Measurements from ENCODE around the gene FZD10. TPM values are rescaled to one million over a fixed set of nuclear protein-coding genes. Genes with fewer than 3 reads are reported as not detected.

FZD10 gene, protein sequence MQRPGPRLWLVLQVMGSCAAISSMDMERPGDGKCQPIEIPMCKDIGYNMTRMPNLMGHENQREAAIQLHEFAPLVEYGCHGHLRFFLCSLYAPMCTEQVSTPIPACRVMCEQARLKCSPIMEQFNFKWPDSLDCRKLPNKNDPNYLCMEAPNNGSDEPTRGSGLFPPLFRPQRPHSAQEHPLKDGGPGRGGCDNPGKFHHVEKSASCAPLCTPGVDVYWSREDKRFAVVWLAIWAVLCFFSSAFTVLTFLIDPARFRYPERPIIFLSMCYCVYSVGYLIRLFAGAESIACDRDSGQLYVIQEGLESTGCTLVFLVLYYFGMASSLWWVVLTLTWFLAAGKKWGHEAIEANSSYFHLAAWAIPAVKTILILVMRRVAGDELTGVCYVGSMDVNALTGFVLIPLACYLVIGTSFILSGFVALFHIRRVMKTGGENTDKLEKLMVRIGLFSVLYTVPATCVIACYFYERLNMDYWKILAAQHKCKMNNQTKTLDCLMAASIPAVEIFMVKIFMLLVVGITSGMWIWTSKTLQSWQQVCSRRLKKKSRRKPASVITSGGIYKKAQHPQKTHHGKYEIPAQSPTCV
- total RNA-seq: not detected

- Histone ChIP-seq H3K27me3 (ENCODE audit: insufficient read depth, low read length) (peaks cover 71% of the 10 kb centered on the region), H3K4me3 (ENCODE audit: low read length) (no peak within 1 kb of the TSS), H3K9me3 (ENCODE audit: low read depth, low read length) (no peaks in the 10 kb centered on the region), H3K4me1 (ENCODE audit: insufficient read depth, low read length) (no peaks in the 10 kb centered on the region)
Measured at GRCh38 chr12:130162267-130162666, at the start of gene FZD10. Gene FZD10 (plus strand): TSS chr12:130162464. CDS start chr12:130162943, 479 bp downstream.

DNA sequence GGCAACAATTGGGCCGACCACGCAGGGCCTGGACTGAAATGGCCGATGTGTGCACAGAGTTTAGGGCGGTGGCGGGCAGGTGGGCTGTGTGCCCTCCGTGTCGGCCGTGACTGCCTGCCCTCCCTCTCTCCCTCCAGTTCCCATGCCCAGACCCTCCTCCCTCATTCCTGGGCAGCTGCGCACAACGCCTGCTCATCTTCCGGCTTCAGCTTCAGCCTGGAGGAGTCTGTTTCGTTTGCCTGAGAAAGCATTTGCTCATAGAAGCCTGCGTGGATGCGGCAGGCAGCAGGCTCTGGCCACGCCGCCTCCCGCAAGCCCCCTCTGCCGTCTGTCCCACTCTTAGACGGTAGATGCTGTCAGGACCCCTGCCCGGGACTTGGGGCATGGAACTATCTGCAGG, 47.3 kb upstream of the FZD10 start:
- Histone ChIP-seq H3K9me3 (ENCODE audit: low read depth, low read length) (no peaks in the 10 kb centered on the region), H3K27me3 (ENCODE audit: insufficient read depth, low read length) (no peaks in the 10 kb centered on the region), H3K4me1 (ENCODE audit: insufficient read depth, low read length) (no peaks in the 10 kb centered on the region), H3K4me3 (ENCODE audit: low read length) (no peak overlapping the region)

DNA sequence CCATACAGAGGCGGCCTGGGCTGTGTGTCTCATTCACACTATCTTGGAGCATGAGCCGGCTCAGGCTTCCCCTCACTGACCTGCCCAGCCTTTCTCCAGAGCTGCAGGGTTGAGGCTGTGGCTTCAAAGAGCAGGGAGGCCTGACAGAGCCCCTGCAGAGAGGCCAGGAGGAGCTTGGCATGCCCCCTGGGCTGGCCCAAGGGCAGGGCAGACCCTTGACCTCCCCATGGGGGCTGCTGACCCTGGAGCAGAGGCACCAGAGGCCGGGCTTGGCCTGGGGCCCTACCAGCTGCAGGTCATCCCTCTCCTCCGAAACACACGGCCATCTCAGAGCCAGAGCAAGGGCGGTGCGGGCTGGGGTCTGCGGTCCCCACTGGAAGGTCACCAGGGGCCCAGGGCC, 46.6 kb upstream of the FZD10 start:
- H3K27me3 ChIP-seq (ENCODE audit: insufficient read depth, low read length): no peaks in the 10 kb centered on the region
- H3K9me3 ChIP-seq (ENCODE audit: low read depth, low read length): no peaks in the 10 kb centered on the region
- no peaks in the 10 kb centered on the region for H3K4me1 ChIP-seq (ENCODE audit: insufficient read depth, low read length)
- H3K4me3 ChIP-seq (ENCODE audit: low read length): no peak overlapping the region

- Histone ChIP-seq H3K9me3 (ENCODE audit: low read depth, low read length) (no peaks in the 10 kb centered on the region), H3K4me1 (ENCODE audit: insufficient read depth, low read length) (no peaks in the 10 kb centered on the region), H3K27me3 (ENCODE audit: insufficient read depth, low read length) (no peaks in the 10 kb centered on the region), H3K4me3 (ENCODE audit: low read length) (no peak overlapping the region)
Measured at GRCh38 chr12:130116791-130117190, 45.5 kb upstream of the FZD10 start.

DNA sequence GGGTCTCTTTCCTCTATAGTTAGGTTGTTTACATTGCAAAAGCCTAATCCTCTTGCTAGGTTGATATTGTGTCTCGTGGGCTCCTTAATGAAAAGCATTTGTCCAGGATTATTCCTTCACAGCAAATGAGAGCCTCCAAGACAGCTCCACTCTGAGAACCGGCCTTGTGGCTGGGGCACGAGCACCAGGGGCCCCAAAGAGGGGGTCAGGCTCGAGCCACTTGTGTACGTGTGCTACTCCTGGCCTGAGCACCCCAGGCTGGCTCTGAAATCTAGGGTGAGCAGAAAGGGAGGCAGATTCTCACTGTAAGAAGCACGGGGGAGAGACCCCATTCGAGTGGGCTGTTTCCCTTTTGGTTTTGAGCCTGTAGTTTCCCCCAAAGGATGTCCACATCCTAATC, 45.0 kb upstream of the FZD10 start:
- Histone ChIP-seq H3K4me3 (ENCODE audit: low read length) (no peak overlapping the region), H3K4me1 (ENCODE audit: insufficient read depth, low read length) (no peaks in the 10 kb centered on the region), H3K27me3 (ENCODE audit: insufficient read depth, low read length) (no peaks in the 10 kb centered on the region)

DNA sequence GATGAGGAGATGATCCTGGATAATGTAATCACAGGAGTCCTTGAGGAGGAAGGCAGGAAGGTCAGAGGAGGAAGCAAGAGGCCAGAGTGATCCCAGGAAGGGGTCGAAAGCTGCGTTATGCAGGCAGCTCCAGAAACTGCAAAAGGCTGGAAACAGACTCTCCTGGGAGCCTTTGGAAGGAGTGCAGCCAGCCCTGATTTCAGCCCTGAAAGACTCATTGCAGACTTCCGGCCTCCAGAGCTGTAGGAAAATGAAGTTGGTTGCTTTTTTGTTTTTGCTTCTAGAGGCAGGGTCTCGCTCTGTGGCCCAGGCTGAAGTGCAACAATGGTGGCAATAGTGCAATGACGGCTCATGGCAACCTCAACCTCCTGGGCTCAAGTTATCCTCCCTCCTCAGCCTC, 44.6 kb upstream of the FZD10 start:
- H3K27me3 ChIP-seq (ENCODE audit: insufficient read depth, low read length): no peaks in the 10 kb centered on the region
- H3K9me3 ChIP-seq (ENCODE audit: low read depth, low read length): no peaks in the 10 kb centered on the region
- no peaks in the 10 kb centered on the region for H3K4me1 ChIP-seq (ENCODE audit: insufficient read depth, low read length)
- H3K4me3 ChIP-seq (ENCODE audit: low read length): no peak overlapping the region

More for the DNA sequence above, 45.0 kb upstream of the FZD10 start:
- H3K9me3 ChIP-seq (ENCODE audit: low read depth, low read length): no peaks in the 10 kb centered on the region

DNA sequence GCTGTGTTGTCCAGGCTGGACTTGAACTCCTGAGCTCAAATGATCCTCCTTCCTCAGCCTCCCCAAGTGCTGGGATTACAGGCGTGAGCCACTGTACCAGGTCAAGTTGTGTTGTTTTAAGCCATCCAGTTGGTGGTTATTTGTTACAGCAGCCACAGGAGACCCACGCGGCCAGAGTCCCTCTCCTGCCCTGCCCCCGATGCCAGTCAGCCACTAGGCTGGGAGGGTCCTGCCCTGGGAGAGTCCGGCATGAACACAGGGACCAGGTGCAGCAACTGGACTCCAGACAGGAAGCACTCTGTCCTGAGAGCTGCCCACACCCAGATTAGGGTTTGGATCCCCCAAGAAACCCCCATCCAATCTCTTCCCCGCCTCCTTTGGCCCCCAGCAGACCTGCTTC, 44.1 kb upstream of the FZD10 start:
- Histone ChIP-seq H3K9me3 (ENCODE audit: low read depth, low read length) (no peaks in the 10 kb centered on the region), H3K4me3 (ENCODE audit: low read length) (no peak overlapping the region), H3K27me3 (ENCODE audit: insufficient read depth, low read length) (no peaks in the 10 kb centered on the region), H3K4me1 (ENCODE audit: insufficient read depth, low read length) (no peaks in the 10 kb centered on the region)

GRCh38 chr12:130119241-130119861, 42.9 kb upstream of the FZD10 start:
- Histone ChIP-seq H3K27me3 (ENCODE audit: insufficient read depth, low read length) (no peaks in the 10 kb centered on the region), H3K4me3 (ENCODE audit: low read length) (no peak overlapping the region), H3K9me3 (ENCODE audit: low read depth, low read length) (no peaks in the 10 kb centered on the region), H3K4me1 (ENCODE audit: insufficient read depth, low read length) (no peaks in the 10 kb centered on the region)

- Histone ChIP-seq H3K4me1 (ENCODE audit: insufficient read depth, low read length) (no peaks in the 10 kb centered on the region), H3K27me3 (ENCODE audit: insufficient read depth, low read length) (no peaks in the 10 kb centered on the region), H3K9me3 (ENCODE audit: low read depth, low read length) (no peaks in the 10 kb centered on the region), H3K4me3 (ENCODE audit: low read length) (no peak overlapping the region)
Measured at GRCh38 chr12:130120012-130120805, 42.1 kb upstream of the FZD10 start.

DNA sequence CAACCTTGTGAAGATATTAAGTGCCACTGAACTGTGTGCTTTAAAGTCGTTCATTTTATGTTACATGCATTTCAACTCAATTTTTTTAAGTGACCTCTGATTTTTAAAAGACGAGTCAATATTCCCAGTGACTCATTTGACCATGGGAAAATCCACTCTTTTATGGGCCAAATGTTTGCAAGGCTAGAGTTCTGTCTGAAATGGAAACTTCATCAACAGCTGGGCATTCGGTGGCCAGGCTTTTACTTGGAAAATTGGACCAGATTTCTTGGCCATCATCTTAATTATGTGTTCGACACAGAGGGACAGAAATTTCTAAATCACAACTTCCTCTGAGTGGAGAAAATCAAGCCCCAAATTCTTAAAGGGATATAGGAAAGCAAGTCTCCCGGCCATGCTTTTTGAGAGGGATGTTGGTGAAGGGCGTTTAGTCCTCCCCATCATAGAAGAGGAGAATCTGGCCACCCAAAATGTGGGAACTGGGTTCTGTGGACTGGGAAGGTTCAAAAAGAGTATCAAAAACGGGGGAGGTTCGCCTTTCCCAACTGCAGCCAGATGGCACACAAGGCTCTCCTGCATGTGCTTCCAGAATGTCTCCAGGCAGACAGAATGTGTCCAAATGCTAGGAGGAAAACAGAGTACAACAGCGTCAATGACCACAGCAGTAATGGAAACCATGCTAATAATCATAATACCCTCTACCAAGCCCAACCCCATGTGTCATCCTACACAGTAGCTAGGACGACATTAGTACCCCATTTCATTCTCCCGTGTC, 40.9 kb upstream of the FZD10 start:
- no peaks in the 10 kb centered on the region for H3K27me3 ChIP-seq (ENCODE audit: insufficient read depth, low read length)
- H3K4me3 ChIP-seq (ENCODE audit: low read length): no peak overlapping the region
- no peaks in the 10 kb centered on the region for H3K9me3 ChIP-seq (ENCODE audit: low read depth, low read length)
- no peaks in the 10 kb centered on the region for H3K4me1 ChIP-seq (ENCODE audit: insufficient read depth, low read length)

DNA sequence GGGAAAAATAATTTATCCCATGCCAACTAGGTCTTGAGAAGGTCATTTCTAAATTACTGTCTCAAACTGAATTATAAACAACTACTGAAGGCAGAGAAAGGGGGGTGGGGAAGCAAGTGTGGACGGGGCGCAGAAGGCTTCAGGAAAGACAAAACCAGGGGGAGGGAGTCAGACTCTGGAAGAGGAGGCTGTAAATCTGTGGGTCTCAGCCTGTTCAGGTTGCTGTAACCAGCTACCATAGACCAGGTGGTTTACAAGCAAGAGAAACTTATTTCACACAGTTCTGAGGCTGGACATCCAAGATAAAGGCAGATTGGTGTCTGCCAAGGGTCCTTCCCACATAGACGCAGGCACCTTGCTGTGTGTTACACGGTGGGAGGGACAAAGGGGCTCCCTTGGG, 39.9 kb upstream of the FZD10 start:
- no peaks in the 10 kb centered on the region for H3K27me3 ChIP-seq (ENCODE audit: insufficient read depth, low read length)
- H3K4me3 ChIP-seq (ENCODE audit: low read length): no peak overlapping the region
- H3K4me1 ChIP-seq (ENCODE audit: insufficient read depth, low read length): no peaks in the 10 kb centered on the region
- no peaks in the 10 kb centered on the region for H3K9me3 ChIP-seq (ENCODE audit: low read depth, low read length)

GRCh38 chr12:130124106-130124505, 38.2 kb upstream of the FZD10 start:
- Histone ChIP-seq H3K4me3 (ENCODE audit: low read length) (no peak overlapping the region), H3K9me3 (ENCODE audit: low read depth, low read length) (no peaks in the 10 kb centered on the region), H3K27me3 (ENCODE audit: insufficient read depth, low read length) (no peaks in the 10 kb centered on the region), H3K4me1 (ENCODE audit: insufficient read depth, low read length) (no peaks in the 10 kb centered on the region)

- Histone ChIP-seq H3K4me1 (ENCODE audit: insufficient read depth, low read length) (no peaks in the 10 kb centered on the region), H3K27me3 (ENCODE audit: insufficient read depth, low read length) (no peaks in the 10 kb centered on the region), H3K4me3 (ENCODE audit: low read length) (no peak overlapping the region), H3K9me3 (ENCODE audit: low read depth, low read length) (no peaks in the 10 kb centered on the region)
Measured at GRCh38 chr12:130124605-130125244, 37.5 kb upstream of the FZD10 start.

GRCh38 chr12:130126023-130126432, 36.2 kb upstream of the FZD10 start:
- H3K27me3 ChIP-seq (ENCODE audit: insufficient read depth, low read length): no peaks in the 10 kb centered on the region
- no peaks in the 10 kb centered on the region for H3K9me3 ChIP-seq (ENCODE audit: low read depth, low read length)
- no peaks in the 10 kb centered on the region for H3K4me1 ChIP-seq (ENCODE audit: insufficient read depth, low read length)
- H3K4me3 ChIP-seq (ENCODE audit: low read length): no peak overlapping the region

Measured in mononuclear cell (primary cell).